Neural progenitor cell (in vitro differentiated cells): ENCODE results near the gene MACROH2A2. TPM values are rescaled to one million over a fixed set of nuclear protein-coding genes. Genes with fewer than 3 reads are reported as not detected.
"Not testable (repeated sequence)": the region's sequence is repeated elsewhere in the genome, so short reads cannot be mapped to it uniquely, and the experiment has no call there.

Experiments used
- DNase-seq: peaks from one replicate; pipeline ENCODE4 v3.0.0-alpha.2; 2016; ENCODE audit warnings: low spot score
- H2AFZ ChIP-seq: fragments of 200-600 bp; sonication (generic); replicated peaks from 2 replicates; pipeline ENCODE4 v1.6.1; 2016; ENCODE audit warnings: antibody characterized with exemption
- H3F3A ChIP-seq: fragments of 200-600 bp; sonication (generic); 2 replicates; pipeline ENCODE4 v1.6.1; 2016; ENCODE audit warnings: antibody characterized with exemption, low read depth
- H3K27ac ChIP-seq: fragments of 200-600 bp; sonication (generic); 2 replicates; pipeline ENCODE4 v1.5.1; 2016; ENCODE audit warnings: mild to moderate bottlenecking
- H3K27me3 ChIP-seq: fragments of 200-600 bp; sonication (generic); 2 replicates; pipeline ENCODE4 v1.6.1; 2016; ENCODE audit warnings: mild to moderate bottlenecking, moderate library complexity
- H3K36me3 ChIP-seq: fragments of 200-600 bp; sonication (generic); 2 replicates; pipeline ENCODE4 v1.5.1; 2016
- H3K4me1 ChIP-seq: fragments of 200-600 bp; sonication (generic); 2 replicates; pipeline ENCODE4 v1.6.1; 2016; ENCODE audit warnings: mixed run types
- H3K4me2 ChIP-seq: fragments of 200-600 bp; sonication (generic); 2 replicates; pipeline ENCODE4 v1.6.1; 2016
- H3K4me3 ChIP-seq: fragments of 200-600 bp; sonication (generic); 2 replicates; pipeline ENCODE4 v1.5.1; 2016
- H3K79me2 ChIP-seq: fragments of 200-600 bp; sonication (generic); 2 replicates; pipeline ENCODE4 v1.6.1; 2016; ENCODE audit warnings: low read depth
- H3K9ac ChIP-seq: fragments of 200-600 bp; sonication (generic); 2 replicates; pipeline ENCODE4 v1.6.1; 2016
- H3K9me3 ChIP-seq: fragments of 200-600 bp; sonication (generic); 2 replicates; pipeline ENCODE4 v1.5.1; 2016; ENCODE audit warnings: low read depth
- H4K20me1 ChIP-seq: fragments of 200-600 bp; sonication (generic); 2 replicates; pipeline ENCODE4 v1.6.1; 2016; ENCODE audit warnings: low read depth
- H3K27ac Mint-ChIP-seq: 3 replicates; pipeline ENCODE4 v1.8.0; 2021; ENCODE audit warnings: mixed read lengths
- H3K27me3 Mint-ChIP-seq: 2 replicates; pipeline ENCODE4 v1.8.0; 2022; ENCODE audit warnings: low read depth, mild to moderate bottlenecking, inconsistent platforms, moderate library complexity, mixed read lengths; ENCODE audit not compliant: insufficient read depth
- H3K36me3 Mint-ChIP-seq: 3 replicates; pipeline ENCODE4 v1.8.0; 2021; ENCODE audit warnings: mixed read lengths
- H3K4me1 Mint-ChIP-seq: 3 replicates; pipeline ENCODE4 v1.8.0; 2021; ENCODE audit warnings: mixed read lengths
- H3K4me3 Mint-ChIP-seq: 3 replicates; pipeline ENCODE4 v1.8.0; 2021; ENCODE audit warnings: mild to moderate bottlenecking, moderate library complexity, mixed read lengths
- H3K9me3 Mint-ChIP-seq: 3 replicates; pipeline ENCODE4 v1.8.0; 2020; ENCODE audit warnings: mixed read lengths
- CTCF ChIP-seq: fragments of 200-600 bp; sonication (generic); IDR thresholded peaks from 2 replicates; pipeline ENCODE4 v1.5.1; 2017; ENCODE audit warnings: antibody characterized with exemption, mild to moderate bottlenecking
- EZH2 ChIP-seq: fragments of 200-600 bp; sonication (generic); IDR thresholded peaks from 2 replicates; pipeline ENCODE4 v1.6.1; 2017; ENCODE audit warnings: antibody characterized with exemption, mild to moderate bottlenecking, moderate library complexity
- EZH2phosphoT487 ChIP-seq: fragments of 200-600 bp; sonication (generic); IDR thresholded peaks from 2 replicates; pipeline ENCODE4 v1.6.1; 2017; ENCODE audit warnings: antibody characterized with exemption
- total RNA-seq: library from RNA; depleted of rRNA; stranded (reverse); fragments of >200 nt; gene quantifications from 2 replicates; pipeline ENCODE4 v1.2.3, GENCODE V29; 2015; ENCODE audit warnings: low replicate concordance

Gene MACROH2A2
- total RNA-seq, 1 donor from 2014 or later = 159 TPM

- TF ChIP-seq EZH2 (no peak), CTCF (no peak), EZH2phosphoT487 (no peak)
- H3K9me3 Mint-ChIP-seq = no peaks in the 10 kb centered on the region
- no peaks in the 10 kb centered on the region for H3K27me3 ChIP-seq
- H3K4me1 Mint-ChIP-seq = no peaks in the 10 kb centered on the region
- H2AFZ ChIP-seq = no peak overlapping the region
- H3K27ac ChIP-seq = no peak overlapping the region
- H3K27me3 Mint-ChIP-seq = peaks cover 3% of the 10 kb centered on the region
- H3K4me2 ChIP-seq = no peak overlapping the region
- no peak overlapping the region for H3K4me3 ChIP-seq
- no peaks in the 10 kb centered on the region for H3K9me3 ChIP-seq
- H3K36me3 Mint-ChIP-seq = peaks cover 62% of the 10 kb centered on the region
- H3K4me3 Mint-ChIP-seq = no peak overlapping the region
- H3K36me3 ChIP-seq = peaks cover 5% of the 10 kb centered on the region
- H3K9ac ChIP-seq = no peak overlapping the region
- no peaks in the 10 kb centered on the region for H3K79me2 ChIP-seq
- no peak overlapping the region for H3K27ac Mint-ChIP-seq
- H3F3A ChIP-seq = no peaks in the 10 kb centered on the region
- no peak for DNase-seq
- no peaks in the 10 kb centered on the region for H4K20me1 ChIP-seq
- no peaks in the 10 kb centered on the region for H3K4me1 ChIP-seq
Measured at GRCh38 chr10:70098271-70098670, 45.6 kb downstream of the MACROH2A2 start.

- not testable (repeated sequence) for H3F3A ChIP-seq, H3K4me2 ChIP-seq, H3K9ac ChIP-seq, H3K27me3 Mint-ChIP-seq, H3K36me3 ChIP-seq, H2AFZ ChIP-seq, H3K9me3 ChIP-seq, H3K4me1 ChIP-seq, H3K27ac ChIP-seq, DNase-seq, H4K20me1 ChIP-seq, H3K27me3 ChIP-seq, H3K4me3 ChIP-seq, H3K27ac Mint-ChIP-seq, H3K4me3 Mint-ChIP-seq, H3K79me2 ChIP-seq, H3K9me3 Mint-ChIP-seq
- Mint-ChIP-seq H3K36me3 (peaks cover 55% of the 10 kb centered on the region), H3K4me1 (peaks cover 12% of the 10 kb centered on the region)
Measured at GRCh38 chr10:70101068-70101562, 48.5 kb downstream of the MACROH2A2 start.

GRCh38 chr10:70101668-70102067 is 49.0 kb downstream of the MACROH2A2 start:
- H3K36me3 ChIP-seq = peaks cover 10% of the 10 kb centered on the region
- Mint-ChIP-seq H3K9me3 (no peaks in the 10 kb centered on the region), H3K4me1 (peaks cover 12% of the 10 kb centered on the region), H3K27ac (no peak overlapping the region), H3K36me3 (peaks cover 52% of the 10 kb centered on the region), H3K4me3 (no peak overlapping the region), H3K27me3 (peaks cover 6% of the 10 kb centered on the region)
- no peaks in the 10 kb centered on the region for H3K9me3 ChIP-seq
- peaks cover 9% of the 10 kb centered on the region for H3K4me1 ChIP-seq
- H3K9ac ChIP-seq = no peak overlapping the region
- no peaks in the 10 kb centered on the region for H3K27me3 ChIP-seq
- TF ChIP-seq EZH2 = no peak
- TF ChIP-seq EZH2phosphoT487 = no peak
- no peak for TF ChIP-seq CTCF
- no peak overlapping the region for H3K27ac ChIP-seq
- H3F3A ChIP-seq = no peaks in the 10 kb centered on the region
- H3K4me3 ChIP-seq = no peak overlapping the region
- no peak for DNase-seq
- no peak overlapping the region for H3K4me2 ChIP-seq
- no peaks in the 10 kb centered on the region for H4K20me1 ChIP-seq
- H2AFZ ChIP-seq = no peak overlapping the region
- no peaks in the 10 kb centered on the region for H3K79me2 ChIP-seq

GRCh38 chr10:70106958-70107791 is 54.5 kb downstream of the MACROH2A2 start:
- Histone ChIP-seq H3K4me2 (no peak overlapping the region), H4K20me1 (no peaks in the 10 kb centered on the region), H3K36me3 (peaks cover 4% of the 10 kb centered on the region), H2AFZ (no peak overlapping the region), H3K9me3 (no peaks in the 10 kb centered on the region), H3K27me3 (no peaks in the 10 kb centered on the region), H3K27ac (no peak overlapping the region), H3K9ac (no peak overlapping the region), H3K79me2 (no peaks in the 10 kb centered on the region), H3K4me3 (no peak overlapping the region), H3K4me1 (peaks cover 9% of the 10 kb centered on the region), H3F3A (no peaks in the 10 kb centered on the region)
- peaks cover 31% of the 10 kb centered on the region for H3K36me3 Mint-ChIP-seq
- TF ChIP-seq EZH2phosphoT487 (no peak), CTCF (peak; percentile 76), EZH2 (no peak)
- H3K4me1 Mint-ChIP-seq = peaks cover 12% of the 10 kb centered on the region
- H3K27ac Mint-ChIP-seq = no peak overlapping the region
- H3K4me3 Mint-ChIP-seq = peak overlapping the region; percentile 35
- DNase-seq = peak; percentile 76
- no peaks in the 10 kb centered on the region for H3K9me3 Mint-ChIP-seq
- peaks cover 4% of the 10 kb centered on the region for H3K27me3 Mint-ChIP-seq
